GM18498 (cell line): ENCODE measurements around the gene PCDHGA10.
"Not testable (repeated sequence)": the region's sequence is repeated elsewhere in the genome, so short reads cannot be mapped to it uniquely, and the experiment has no call there.

Source experiments
- ATAC-seq: cut with Tn5 transposase; IDR thresholded peaks from one replicate; pipeline ENCODE4 v1.9.1; 2021; ENCODE audit warnings: mild to moderate bottlenecking, moderate library complexity; ENCODE audit not compliant: unreplicated experiment

The PCDHGA10 gene

DNA sequence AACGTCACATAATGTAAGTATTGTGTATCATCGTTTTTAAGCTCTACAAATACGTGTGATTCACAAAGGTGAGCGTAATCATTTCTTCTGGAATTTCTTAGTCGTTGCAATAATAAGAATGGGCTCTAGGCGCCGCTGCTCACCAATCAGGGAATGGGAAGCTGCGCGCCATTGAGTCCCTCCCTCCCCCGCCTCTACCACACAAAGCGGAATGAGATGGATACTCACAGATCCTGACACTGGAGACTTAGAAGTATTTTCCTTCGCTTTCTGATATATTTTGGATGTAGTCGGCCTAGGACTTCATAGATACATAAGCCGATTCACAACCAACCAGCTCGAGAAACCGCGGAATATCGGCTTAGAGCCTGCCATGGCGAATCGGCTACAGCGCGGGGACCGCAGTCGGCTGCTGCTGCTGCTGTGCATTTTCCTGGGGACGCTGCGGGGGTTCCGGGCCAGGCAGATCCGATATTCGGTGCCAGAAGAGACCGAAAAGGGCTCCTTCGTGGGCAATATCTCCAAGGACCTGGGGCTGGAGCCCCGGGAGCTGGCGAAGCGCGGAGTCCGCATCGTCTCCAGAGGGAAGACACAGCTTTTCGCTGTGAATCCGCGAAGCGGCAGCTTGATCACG, 8.2 kb downstream of the PCDHGA10 start, which contains the start of gene PCDHGA11:
Gene PCDHGA11 (plus strand): TSS at position 197 of the 634 bp plus-strand sequence. CDS start 177 bp downstream, at position 374.
- ATAC-seq, result peak; percentile 65

- no peak for ATAC-seq
Measured at GRCh38 chr5:141421489-141421855, 8.7 kb downstream of the PCDHGA10 start.

GRCh38 chr5:141422742-141423291, 10.0 kb downstream of the PCDHGA10 start:
- ATAC-seq, result no peak

- ATAC-seq, result no peak
Measured at GRCh38 chr5:141427783-141428426, 15.1 kb downstream of the PCDHGA10 start.

DNA sequence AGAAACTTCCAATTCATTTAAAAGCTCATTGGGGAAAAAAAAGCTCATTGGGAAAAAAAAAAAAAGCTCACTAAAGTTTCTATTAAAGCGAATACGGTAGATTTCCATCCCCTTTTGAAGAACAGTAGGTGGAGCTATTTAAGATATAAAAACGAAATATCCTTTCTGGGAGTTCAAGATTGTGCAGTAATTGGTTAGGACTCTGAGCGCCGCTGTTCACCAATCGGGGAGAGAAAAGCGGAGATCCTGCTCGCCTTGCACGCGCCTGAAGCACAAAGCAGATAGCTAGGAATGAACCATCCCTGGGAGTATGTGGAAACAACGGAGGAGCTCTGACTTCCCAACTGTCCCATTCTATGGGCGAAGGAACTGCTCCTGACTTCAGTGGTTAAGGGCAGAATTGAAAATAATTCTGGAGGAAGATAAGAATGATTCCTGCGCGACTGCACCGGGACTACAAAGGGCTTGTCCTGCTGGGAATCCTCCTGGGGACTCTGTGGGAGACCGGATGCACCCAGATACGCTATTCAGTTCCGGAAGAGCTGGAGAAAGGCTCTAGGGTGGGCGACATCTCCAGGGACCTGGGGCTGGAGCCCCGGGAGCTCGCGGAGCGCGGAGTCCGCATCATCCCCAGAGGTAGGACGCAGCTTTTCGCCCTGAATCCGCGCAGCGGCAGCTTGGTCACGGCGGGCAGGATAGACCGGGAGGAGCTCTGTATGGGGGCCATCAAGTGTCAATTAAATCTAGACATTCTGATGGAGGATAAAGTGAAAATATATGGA, 17.7 kb downstream of the PCDHGA10 start, which contains the start of gene PCDHGA12:
Gene PCDHGA12 (plus strand): TSS at position 176 of the 782 bp plus-strand sequence. CDS start 253 bp downstream, at position 429.
- ATAC-seq, result peak; percentile 64

- no peak for ATAC-seq
Measured at GRCh38 chr5:141431286-141431685, 18.5 kb downstream of the PCDHGA10 start.

DNA sequence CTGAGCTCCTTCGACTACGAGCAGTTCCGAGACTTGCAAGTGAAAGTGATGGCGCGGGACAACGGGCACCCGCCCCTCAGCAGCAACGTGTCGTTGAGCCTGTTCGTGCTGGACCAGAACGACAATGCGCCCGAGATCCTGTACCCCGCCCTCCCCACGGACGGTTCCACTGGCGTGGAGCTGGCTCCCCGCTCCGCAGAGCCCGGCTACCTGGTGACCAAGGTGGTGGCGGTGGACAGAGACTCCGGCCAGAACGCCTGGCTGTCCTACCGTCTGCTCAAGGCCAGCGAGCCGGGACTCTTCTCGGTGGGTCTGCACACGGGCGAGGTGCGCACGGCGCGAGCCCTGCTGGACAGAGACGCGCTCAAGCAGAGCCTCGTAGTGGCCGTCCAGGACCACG, 19.5 kb downstream of the PCDHGA10 start:
- not testable (repeated sequence) for ATAC-seq

GRCh38 chr5:141432726-141433125, 19.9 kb downstream of the PCDHGA10 start:
- not testable (repeated sequence) for ATAC-seq

DNA sequence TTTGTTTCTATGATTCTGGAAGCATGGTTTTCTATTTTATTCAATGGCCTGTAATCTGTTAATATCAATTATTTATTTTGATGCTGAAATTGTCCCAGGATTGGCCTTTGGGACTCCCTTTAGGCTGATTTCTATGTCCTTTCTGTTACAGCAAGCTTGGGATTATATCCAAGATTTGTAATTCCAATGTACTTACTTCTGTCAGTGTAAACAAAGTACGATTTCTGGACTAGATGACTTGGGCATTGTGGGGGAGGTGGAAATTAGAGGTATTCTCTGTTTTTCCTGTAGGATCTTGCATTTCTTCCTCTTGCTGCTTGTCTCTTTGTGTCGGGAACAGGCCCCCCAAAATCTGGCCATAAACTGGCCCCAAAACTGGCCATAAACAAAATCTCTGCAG, 21.2 kb downstream of the PCDHGA10 start:
- ATAC-seq, result no peak

- no peak for ATAC-seq
Measured at GRCh38 chr5:141437221-141437620, 24.4 kb downstream of the PCDHGA10 start.

GRCh38 chr5:141439411-141440141, 26.8 kb downstream of the PCDHGA10 start:
- ATAC-seq, result no peak

DNA sequence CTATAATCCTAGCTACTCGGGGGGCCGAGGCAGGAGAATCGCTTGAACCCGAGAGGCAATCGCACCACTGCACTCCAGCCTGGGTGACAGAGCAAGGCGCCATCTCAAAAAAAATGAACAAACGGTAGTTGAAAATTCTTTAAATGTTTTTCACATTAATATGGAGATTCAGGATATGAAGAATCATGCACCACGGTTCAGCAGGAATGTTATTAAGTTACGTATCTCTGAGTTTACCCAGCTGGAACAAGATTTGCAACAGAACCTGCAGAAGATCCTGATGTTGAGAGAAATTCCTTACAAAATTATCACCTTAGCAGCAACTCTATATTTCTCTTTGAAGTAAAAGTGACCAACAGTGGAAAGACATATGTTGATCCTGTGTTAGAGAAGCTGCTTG, 27.6 kb downstream of the PCDHGA10 start:
- ATAC-seq, result no peak

DNA sequence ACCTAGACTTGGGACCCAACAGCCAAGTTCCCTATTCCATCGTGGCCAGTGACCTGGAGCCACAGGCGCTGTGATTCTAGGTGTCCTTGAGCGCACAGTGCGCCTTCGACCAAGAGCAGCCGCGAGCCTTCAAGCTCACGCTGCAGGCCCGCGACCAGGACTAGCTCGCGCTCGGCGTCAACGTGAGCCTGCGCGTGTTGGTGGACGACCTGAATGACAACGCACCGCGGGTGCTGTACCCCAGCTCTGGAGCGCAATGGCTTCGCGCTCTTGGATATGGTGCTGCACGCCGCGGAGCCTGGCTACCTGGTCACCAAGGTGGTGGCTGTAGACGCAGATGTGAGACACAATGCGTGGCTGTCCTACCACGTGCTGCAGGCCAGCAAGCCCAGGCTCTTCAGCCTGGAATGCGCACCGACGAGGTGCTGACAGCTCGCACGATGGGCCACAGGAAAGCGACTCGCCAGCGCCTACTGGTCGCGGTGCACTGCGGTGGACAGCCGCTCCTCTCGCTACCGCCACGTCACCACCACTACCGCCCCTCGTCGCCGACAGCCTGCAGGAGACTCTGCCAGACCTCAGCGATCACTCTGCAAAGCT, 28.9 kb downstream of the PCDHGA10 start:
- no peak for ATAC-seq

DNA sequence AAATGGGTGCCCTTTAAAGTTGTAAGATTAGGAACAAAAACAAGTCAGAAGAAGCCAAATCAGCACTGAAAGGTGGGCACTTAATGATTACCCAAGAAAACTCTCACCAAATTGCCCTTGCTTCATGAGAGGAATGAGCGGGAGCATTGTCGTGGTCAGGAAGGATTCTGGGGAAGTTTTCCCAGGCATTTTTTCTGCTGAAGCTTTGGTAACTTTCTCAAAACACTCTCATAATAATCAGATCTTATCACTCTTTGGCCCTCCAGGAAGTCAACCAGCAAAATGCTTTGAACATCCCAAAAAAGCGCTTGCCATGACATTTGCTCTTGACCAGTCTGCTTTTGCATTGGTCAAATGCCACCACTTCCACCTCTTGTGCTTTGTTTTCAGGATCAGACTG, 52.6 kb downstream of the PCDHGA10 start:
- ATAC-seq, result no peak
